HG02571 (cell line): ENCODE results near the gene ADGRG6.

ENCODE experiments used
- ATAC-seq: cut with Tn5 transposase; IDR thresholded peaks from one replicate; pipeline ENCODE4 v1.9.1; 2021; ENCODE audit warnings: mild to moderate bottlenecking, moderate library complexity; ENCODE audit not compliant: unreplicated experiment

Gene ADGRG6

GRCh38 chr6:142474531-142475289 is 172.9 kb downstream of the ADGRG6 start:
- ATAC-seq: no peak

GRCh38 chr6:142476452-142476851 is 174.6 kb downstream of the ADGRG6 start:
- no peak for ATAC-seq

- no peak for ATAC-seq
Measured at GRCh38 chr6:142478117-142478516, 176.3 kb downstream of the ADGRG6 start.

- ATAC-seq: no peak
Measured at GRCh38 chr6:142481466-142481865, 179.7 kb downstream of the ADGRG6 start.

GRCh38 chr6:142482249-142482648 is 180.4 kb downstream of the ADGRG6 start:
- no peak for ATAC-seq

GRCh38 chr6:142482974-142483373 is 181.2 kb downstream of the ADGRG6 start:
- ATAC-seq: no peak

GRCh38 chr6:142485256-142485655 is 183.4 kb downstream of the ADGRG6 start:
- no peak for ATAC-seq

- no peak for ATAC-seq
Measured at GRCh38 chr6:142489722-142490610, 188.2 kb downstream of the ADGRG6 start.
